Measurements from ENCODE around the gene CLCN2.

CLCN2 gene

DNA sequence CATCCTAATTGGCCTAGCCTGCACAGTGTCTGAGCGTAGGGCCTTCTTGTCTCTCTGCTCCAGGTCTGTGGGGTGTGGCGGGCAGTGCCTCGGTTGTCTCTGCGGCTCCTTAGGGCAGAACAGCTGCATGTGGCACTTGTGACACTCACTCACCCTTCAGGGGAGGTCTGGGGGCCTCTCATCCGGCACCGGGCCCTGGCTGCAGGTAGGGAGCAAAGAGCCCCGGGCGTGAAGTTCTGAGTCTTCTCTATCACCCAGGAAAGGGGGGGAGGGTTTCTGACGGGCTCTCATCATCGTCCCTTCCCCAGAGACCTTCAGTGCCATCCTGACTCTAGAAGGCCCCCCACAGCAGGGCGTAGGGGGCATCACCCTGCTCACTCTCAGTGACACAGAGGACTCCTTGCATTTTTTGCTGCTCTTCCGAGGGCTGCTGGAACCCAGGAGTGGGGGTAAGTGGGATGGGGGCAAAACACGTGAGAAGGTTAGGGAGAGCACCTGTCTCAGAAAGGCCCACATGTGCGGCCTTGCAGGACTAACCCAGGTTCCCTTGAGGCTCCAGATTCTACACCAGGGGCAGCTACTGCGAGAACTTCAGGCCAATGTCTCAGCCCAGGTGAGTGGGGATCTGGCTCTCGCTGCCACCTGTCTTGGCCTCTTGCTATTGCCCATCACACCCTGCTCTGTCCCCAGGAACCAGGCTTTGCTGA lies 21.1 kb upstream of the CLCN2 start:
- H3F3A ChIP-seq (ENCODE audit: insufficient read depth): no peaks in the 10 kb centered on the region
- no peak overlapping the region for H3K4me3 ChIP-seq (ENCODE audit: insufficient read depth, low read length, poor library complexity, severe bottlenecking)
- H3K9ac ChIP-seq (ENCODE audit: low read length): no peak overlapping the region
- H3K79me2 ChIP-seq (ENCODE audit: insufficient read depth, low read length): no peaks in the 10 kb centered on the region
- H3K4me2 ChIP-seq (ENCODE audit: low read depth, low read length, poor library complexity, severe bottlenecking): no peak overlapping the region
- no peak overlapping the region for H3K27ac ChIP-seq (ENCODE audit: low read depth, low read length)
- H4K20me1 ChIP-seq (ENCODE audit: low read depth, low read length): no peaks in the 10 kb centered on the region
- H2AFZ ChIP-seq (ENCODE audit: low read depth, low read length, severe bottlenecking): no peak overlapping the region
- H3K9me2 ChIP-seq (replicated peaks; ENCODE audit: insufficient read depth, low read length): no peaks in the 10 kb centered on the region
- no peaks in the 10 kb centered on the region for H3K9me3 ChIP-seq (ENCODE audit: insufficient read depth, low read length)
- H3K27me3 ChIP-seq (ENCODE audit: low read length): no peaks in the 10 kb centered on the region
- no peak for TF ChIP-seq EZH2phosphoT487 (conservative IDR thresholded peaks at IDR 0.05; ENCODE audit: low read length)
- TF ChIP-seq, protein P1, sequence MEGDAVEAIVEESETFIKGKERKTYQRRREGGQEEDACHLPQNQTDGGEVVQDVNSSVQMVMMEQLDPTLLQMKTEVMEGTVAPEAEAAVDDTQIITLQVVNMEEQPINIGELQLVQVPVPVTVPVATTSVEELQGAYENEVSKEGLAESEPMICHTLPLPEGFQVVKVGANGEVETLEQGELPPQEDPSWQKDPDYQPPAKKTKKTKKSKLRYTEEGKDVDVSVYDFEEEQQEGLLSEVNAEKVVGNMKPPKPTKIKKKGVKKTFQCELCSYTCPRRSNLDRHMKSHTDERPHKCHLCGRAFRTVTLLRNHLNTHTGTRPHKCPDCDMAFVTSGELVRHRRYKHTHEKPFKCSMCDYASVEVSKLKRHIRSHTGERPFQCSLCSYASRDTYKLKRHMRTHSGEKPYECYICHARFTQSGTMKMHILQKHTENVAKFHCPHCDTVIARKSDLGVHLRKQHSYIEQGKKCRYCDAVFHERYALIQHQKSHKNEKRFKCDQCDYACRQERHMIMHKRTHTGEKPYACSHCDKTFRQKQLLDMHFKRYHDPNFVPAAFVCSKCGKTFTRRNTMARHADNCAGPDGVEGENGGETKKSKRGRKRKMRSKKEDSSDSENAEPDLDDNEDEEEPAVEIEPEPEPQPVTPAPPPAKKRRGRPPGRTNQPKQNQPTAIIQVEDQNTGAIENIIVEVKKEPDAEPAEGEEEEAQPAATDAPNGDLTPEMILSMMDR (IDR thresholded peaks at IDR 0.05; ENCODE audit: insufficient read depth, low read length, poor library complexity, severe bottlenecking): no peak
- H3K36me3 ChIP-seq (ENCODE audit: low read length): no peaks in the 10 kb centered on the region

DNA sequence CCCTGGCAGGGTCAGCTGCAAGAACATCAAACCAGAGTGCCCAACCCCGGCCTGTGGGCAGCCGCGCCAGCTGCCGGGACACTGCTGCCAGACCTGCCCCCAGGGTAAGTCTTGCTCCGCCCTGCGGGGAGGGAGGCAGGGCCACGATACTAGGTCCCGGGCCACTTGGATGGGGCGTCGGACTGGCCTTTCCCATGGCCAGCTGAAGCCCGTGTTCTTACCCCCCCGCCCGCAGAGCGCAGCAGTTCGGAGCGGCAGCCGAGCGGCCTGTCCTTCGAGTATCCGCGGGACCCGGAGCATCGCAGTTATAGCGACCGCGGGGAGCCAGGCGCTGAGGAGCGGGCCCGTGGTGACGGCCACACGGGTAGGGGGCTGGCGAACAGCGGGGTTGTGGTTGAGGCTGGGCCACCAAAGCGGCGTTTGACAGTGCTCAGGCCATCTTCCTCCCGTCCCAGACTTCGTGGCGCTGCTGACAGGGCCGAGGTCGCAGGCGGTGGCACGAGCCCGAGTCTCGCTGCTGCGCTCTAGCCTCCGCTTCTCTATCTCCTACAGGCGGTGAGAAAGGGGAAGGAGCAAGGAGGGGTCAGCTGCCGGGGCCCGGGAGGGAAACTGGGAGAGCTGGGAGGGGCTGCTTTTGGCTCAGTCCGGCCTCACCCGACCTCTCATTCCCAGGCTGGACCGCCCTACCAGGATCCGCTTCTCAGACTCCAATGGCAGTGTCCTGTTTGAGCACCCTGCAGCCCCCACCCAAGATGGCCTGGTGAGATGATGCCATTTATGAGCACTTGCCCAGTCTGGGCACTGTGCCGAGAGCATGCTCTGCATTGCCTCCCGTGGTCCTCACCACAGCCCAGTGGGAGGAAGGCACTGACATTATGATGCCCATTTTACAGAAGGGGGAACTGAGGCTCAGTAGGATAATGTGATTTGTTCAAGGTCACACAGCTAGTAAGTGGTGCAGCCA lies 20.1 kb upstream of the CLCN2 start:
- Histone ChIP-seq H3K4me3 (ENCODE audit: insufficient read depth, low read length, poor library complexity, severe bottlenecking) (no peak overlapping the region), H3K79me2 (ENCODE audit: insufficient read depth, low read length) (no peaks in the 10 kb centered on the region), H2AFZ (ENCODE audit: low read depth, low read length, severe bottlenecking) (no peak overlapping the region), H3K27ac (ENCODE audit: low read depth, low read length) (no peak overlapping the region), H3K9me2 (replicated peaks; ENCODE audit: insufficient read depth, low read length) (no peaks in the 10 kb centered on the region), H3K9ac (ENCODE audit: low read length) (no peak overlapping the region), H3K9me3 (ENCODE audit: insufficient read depth, low read length) (no peaks in the 10 kb centered on the region), H3F3A (ENCODE audit: insufficient read depth) (no peaks in the 10 kb centered on the region), H3K36me3 (ENCODE audit: low read length) (no peaks in the 10 kb centered on the region), H4K20me1 (ENCODE audit: low read depth, low read length) (no peaks in the 10 kb centered on the region), H3K4me2 (ENCODE audit: low read depth, low read length, poor library complexity, severe bottlenecking) (no peak overlapping the region), H3K27me3 (ENCODE audit: low read length) (no peaks in the 10 kb centered on the region)
- TF ChIP-seq EZH2phosphoT487 (conservative IDR thresholded peaks at IDR 0.05; ENCODE audit: low read length): no peak
- TF ChIP-seq, protein P1 (IDR thresholded peaks at IDR 0.05; ENCODE audit: insufficient read depth, low read length, poor library complexity, severe bottlenecking): no peak

DNA sequence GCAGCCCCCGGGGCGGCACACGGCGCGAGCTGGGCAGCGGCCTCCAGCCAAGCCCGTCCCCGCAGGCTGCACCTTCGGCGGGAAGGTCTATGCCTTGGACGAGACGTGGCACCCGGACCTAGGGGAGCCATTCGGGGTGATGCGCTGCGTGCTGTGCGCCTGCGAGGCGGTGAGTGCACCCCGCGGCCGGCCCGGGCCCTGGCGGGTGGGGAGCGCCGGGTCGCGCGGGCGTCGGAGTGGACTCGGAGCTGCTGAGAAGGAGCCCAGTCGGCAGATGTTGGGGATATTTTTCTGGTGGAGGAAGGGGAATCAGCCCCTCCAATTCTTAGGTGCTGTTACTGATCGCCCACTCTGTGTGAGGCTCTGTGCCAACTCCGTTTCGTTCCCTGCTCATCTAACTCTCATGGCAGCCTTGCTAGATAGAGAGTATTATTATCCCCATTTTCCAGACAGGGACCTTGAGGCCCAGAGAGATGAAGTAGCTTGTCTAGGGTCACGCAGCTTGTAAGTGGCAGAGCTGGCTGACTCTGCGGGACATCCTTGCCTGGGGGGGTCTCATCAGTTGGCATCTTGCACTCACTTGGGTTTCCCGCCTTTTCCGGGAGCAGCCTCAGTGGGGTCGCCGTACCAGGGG lies 19.3 kb upstream of the CLCN2 start:
- no peaks in the 10 kb centered on the region for H3K9me3 ChIP-seq (ENCODE audit: insufficient read depth, low read length)
- no peak overlapping the region for H2AFZ ChIP-seq (ENCODE audit: low read depth, low read length, severe bottlenecking)
- no peak overlapping the region for H3K9ac ChIP-seq (ENCODE audit: low read length)
- H3K9me2 ChIP-seq (replicated peaks; ENCODE audit: insufficient read depth, low read length): no peaks in the 10 kb centered on the region
- no peaks in the 10 kb centered on the region for H3F3A ChIP-seq (ENCODE audit: insufficient read depth)
- H3K4me2 ChIP-seq (ENCODE audit: low read depth, low read length, poor library complexity, severe bottlenecking): no peak overlapping the region
- TF ChIP-seq, protein P1 (IDR thresholded peaks at IDR 0.05; ENCODE audit: insufficient read depth, low read length, poor library complexity, severe bottlenecking): no peak
- no peak for TF ChIP-seq EZH2phosphoT487 (conservative IDR thresholded peaks at IDR 0.05; ENCODE audit: low read length)
- H3K36me3 ChIP-seq (ENCODE audit: low read length): no peaks in the 10 kb centered on the region
- H3K4me3 ChIP-seq (ENCODE audit: insufficient read depth, low read length, poor library complexity, severe bottlenecking): no peak overlapping the region
- no peaks in the 10 kb centered on the region for H4K20me1 ChIP-seq (ENCODE audit: low read depth, low read length)
- no peaks in the 10 kb centered on the region for H3K27me3 ChIP-seq (ENCODE audit: low read length)
- no peaks in the 10 kb centered on the region for H3K79me2 ChIP-seq (ENCODE audit: insufficient read depth, low read length)
- H3K27ac ChIP-seq (ENCODE audit: low read depth, low read length): no peak overlapping the region

Measured in SU-DHL-6 (cell line).